ENCODE results near the gene WNT7B.

- TF ChIP-seq GATA2 (IDR thresholded peaks at IDR 0.05; ENCODE audit: low read depth, low read length): no peak
- TF ChIP-seq GATA3 (IDR thresholded peaks at IDR 0.05; ENCODE audit: low read depth, low read length): no peak
Observed at GRCh38 chr22:46024136-46024840, 47.3 kb upstream of the WNT7B start.

Data from SH-SY5Y (cell line).